Natural killer cell (primary cell): ENCODE results near the gene SPSB2. TPM values are rescaled to one million over a fixed set of nuclear protein-coding genes. Genes with fewer than 3 reads are reported as not detected.
A peak's percentile ranks its signal among the peaks of the same experiment; 100 is the strongest.

Experiments
- ATAC-seq, 3 donors: fragments of 150-1000 bp in 2 of 3; fragments of 200-7000 bp in 1 of 3; cut with Tn5 transposase; 1 replicate in 1 of 3; 2 replicates in 2 of 3; pipeline ENCODE4 v1.10.0; 2021; ENCODE audit warnings: mild to moderate bottlenecking in 2 of 3, moderate library complexity in 2 of 3
- DNase-seq, 2 donors: peaks; one replicate each; pipeline versions ENCODE4 v3.0.0 to v3.0.0-alpha.2; 2013 to 2021; ENCODE audit warnings: mixed read lengths in 1 of 2
- H3K27ac ChIP-seq: one replicate; pipeline ENCODE4 v1.5.1; 2013; ENCODE audit warnings: mild to moderate bottlenecking, low read length
- H3K27me3 ChIP-seq: one replicate; pipeline ENCODE4 v1.6.1; 2013; ENCODE audit warnings: low read length; ENCODE audit not compliant: control insufficient read depth, insufficient read depth
- H3K36me3 ChIP-seq: one replicate; pipeline ENCODE4 v1.6.1; 2013; ENCODE audit warnings: low read length; ENCODE audit not compliant: control insufficient read depth, insufficient read depth
- H3K4me1 ChIP-seq: one replicate; pipeline ENCODE4 v1.6.1; 2013; ENCODE audit warnings: low read length; ENCODE audit not compliant: control insufficient read depth, insufficient read depth
- H3K4me3 ChIP-seq: one replicate; pipeline ENCODE4 v1.5.1; 2013; ENCODE audit warnings: low read length
- H3K9me3 ChIP-seq: one replicate; pipeline ENCODE4 v1.6.1; 2013; ENCODE audit warnings: low read length; ENCODE audit not compliant: control insufficient read depth, insufficient read depth
- H3K27ac Mint-ChIP-seq, 2 donors: one replicate each; pipeline ENCODE4 v1.8.0; 2022; ENCODE audit warnings: mild to moderate bottlenecking in 2 of 2, mixed read lengths in 2 of 2, moderate library complexity in 1 of 2
- H3K27me3 Mint-ChIP-seq, 2 donors: one replicate each; pipeline ENCODE4 v1.8.0; 2022; ENCODE audit warnings: low read depth in 2 of 2, mixed read lengths in 2 of 2
- H3K36me3 Mint-ChIP-seq: one replicate; pipeline ENCODE4 v1.8.0; 2022; ENCODE audit warnings: mixed read lengths
- H3K4me1 Mint-ChIP-seq, 2 donors: one replicate each; pipeline ENCODE4 v1.8.0; 2022; ENCODE audit warnings: mixed read lengths in 2 of 2
- H3K4me3 Mint-ChIP-seq: one replicate; pipeline ENCODE4 v1.8.0; 2022; ENCODE audit warnings: mild to moderate bottlenecking, moderate library complexity, mixed read lengths
- H3K9me3 Mint-ChIP-seq, 2 donors: one replicate each; pipeline ENCODE4 v1.8.0; 2022; ENCODE audit warnings: mixed read lengths in 2 of 2
- WGBS: methylation state at CpG from one replicate; pipeline ENCODE4 v1.1.7; 2013; ENCODE audit warnings: missing lambda C conversion rate; ENCODE audit not compliant: insufficient coverage; 5-methylcytosine and 5-hydroxymethylcytosine counted together
- intact Hi-C: fragments of 100-400 bp; cut with micrococcal nuclease; formaldehyde crosslinking; loops from one replicate; pipeline ENCODE4 v1.14.2; 2022
- total RNA-seq, 4 donors: library from RNA; stranded (reverse); fragments of 120-200 nt in 1 of 4; gene quantifications; one replicate each; pipeline versions ENCODE4 v1.2.3 to v1.2.4, GENCODE V29; 2013 to 2022
- TF ChIP-seq, protein P1 (sequence below): fragments of 200-600 bp; IDR thresholded peaks from one replicate; pipeline ENCODE4 v1.8.0; 2022; ENCODE audit warnings: antibody characterized with exemption

The SPSB2 gene
- total RNA-seq, 3 donors from 2014 or later (not counting 1 experiment from before 2014, with no cell fraction given), result 8.1 to 19.1 (median 8.4) TPM

DNA sequence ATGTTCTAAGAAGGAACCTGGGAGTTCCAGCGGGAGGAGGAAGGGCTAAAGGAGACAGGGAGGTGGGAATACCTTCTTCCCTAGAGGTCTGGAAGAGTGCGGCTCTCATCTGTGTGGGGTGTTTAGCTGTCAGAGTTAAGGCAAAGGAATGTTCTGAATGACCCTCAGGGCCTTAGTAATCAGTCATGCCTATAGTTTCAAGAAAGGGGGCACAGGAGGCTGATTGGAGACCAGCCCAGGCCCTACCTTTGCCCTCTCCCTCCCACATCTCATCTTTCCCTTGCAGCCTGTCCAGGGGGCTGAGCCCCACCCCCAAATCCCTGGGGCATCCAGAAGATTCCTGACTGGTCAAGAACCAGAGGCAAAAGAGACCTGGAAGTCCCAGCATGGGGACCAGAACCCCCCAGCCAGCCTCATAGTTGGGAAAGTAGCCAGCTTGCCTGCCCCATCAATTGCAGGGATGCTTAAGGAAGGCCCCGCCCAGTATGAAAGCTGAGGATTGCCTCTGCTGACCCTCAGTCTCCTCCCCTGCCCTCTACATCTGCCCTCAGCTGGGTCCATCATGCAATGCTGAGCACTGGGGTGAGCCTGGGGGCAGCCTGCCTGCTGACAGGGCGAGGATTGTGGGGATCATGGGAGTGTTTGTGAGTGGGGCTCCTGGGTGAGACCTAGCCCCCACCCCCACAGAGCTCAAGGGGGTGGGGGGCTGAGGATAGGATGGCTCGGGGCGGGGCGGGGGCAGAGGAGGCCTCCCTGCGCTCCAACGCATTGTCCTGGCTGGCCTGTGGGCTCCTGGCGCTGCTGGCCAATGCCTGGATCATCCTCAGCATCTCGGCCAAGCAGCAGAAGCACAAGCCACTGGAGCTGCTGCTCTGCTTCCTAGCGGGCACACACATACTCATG, 49.7 kb downstream of the SPSB2 start:
- Mint-ChIP-seq H3K9me3 (no peaks in the 10 kb centered on the region), H3K4me3 (no peak overlapping the region), H3K27me3 (peaks cover 50 to 62% of the 10 kb centered on the region in 2 donors), H3K27ac (no peak overlapping the region), H3K36me3 (no peaks in the 10 kb centered on the region), H3K4me1 (peaks cover 11 to 28% of the 10 kb centered on the region in 2 donors)
- no peaks in the 10 kb centered on the region for H3K36me3 ChIP-seq
- DNase-seq (no peak), ATAC-seq (no peak)
- H3K9me3 ChIP-seq, result no peaks in the 10 kb centered on the region
- TF ChIP-seq, protein P1, sequence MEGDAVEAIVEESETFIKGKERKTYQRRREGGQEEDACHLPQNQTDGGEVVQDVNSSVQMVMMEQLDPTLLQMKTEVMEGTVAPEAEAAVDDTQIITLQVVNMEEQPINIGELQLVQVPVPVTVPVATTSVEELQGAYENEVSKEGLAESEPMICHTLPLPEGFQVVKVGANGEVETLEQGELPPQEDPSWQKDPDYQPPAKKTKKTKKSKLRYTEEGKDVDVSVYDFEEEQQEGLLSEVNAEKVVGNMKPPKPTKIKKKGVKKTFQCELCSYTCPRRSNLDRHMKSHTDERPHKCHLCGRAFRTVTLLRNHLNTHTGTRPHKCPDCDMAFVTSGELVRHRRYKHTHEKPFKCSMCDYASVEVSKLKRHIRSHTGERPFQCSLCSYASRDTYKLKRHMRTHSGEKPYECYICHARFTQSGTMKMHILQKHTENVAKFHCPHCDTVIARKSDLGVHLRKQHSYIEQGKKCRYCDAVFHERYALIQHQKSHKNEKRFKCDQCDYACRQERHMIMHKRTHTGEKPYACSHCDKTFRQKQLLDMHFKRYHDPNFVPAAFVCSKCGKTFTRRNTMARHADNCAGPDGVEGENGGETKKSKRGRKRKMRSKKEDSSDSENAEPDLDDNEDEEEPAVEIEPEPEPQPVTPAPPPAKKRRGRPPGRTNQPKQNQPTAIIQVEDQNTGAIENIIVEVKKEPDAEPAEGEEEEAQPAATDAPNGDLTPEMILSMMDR, result no peak
- H3K4me1 ChIP-seq, result peaks cover 20% of the 10 kb centered on the region
- H3K27ac ChIP-seq, result no peak overlapping the region
- WGBS, result 82% methylated on average over 12 of the region's 12 CpGs
- H3K4me3 ChIP-seq, result no peak overlapping the region
- intact Hi-C loops, result no loop called here
- H3K27me3 ChIP-seq, result peaks cover 40% of the 10 kb centered on the region

DNA sequence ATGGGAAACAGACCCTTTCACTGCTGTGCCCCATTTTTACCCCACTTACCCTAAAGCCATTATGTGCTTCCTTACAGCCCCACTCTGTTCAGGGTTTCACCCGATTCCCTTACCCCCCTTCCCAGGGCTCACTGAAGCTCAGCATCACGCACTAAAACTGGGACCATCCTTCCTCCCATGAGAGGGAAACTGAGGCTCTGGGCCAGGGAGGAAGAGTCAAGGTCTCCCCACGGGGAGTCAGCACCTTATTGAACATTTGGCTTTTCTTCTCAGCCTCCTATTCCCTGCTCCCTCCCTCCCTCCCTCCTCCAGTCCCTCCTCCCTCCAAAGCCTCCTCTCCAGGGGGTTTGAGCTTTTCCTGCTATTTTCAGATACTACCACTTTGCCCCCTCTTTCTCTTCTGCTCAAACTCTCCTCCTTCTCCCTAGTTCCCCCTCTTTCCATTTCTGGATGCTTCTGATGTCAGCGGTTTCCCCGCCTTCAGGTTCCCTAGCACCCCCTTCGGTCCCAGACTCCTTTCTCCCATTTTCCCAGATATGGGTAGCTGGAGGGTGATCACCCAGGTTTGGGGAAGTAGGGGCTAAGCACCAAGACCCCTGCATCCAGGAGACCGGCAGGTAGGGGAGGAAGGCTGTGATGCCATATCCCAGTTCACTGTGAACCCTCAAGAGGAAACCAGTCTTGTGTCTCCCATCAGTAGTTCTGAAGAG, 50.5 kb downstream of the SPSB2 start:
- Histone ChIP-seq H3K9me3 (no peaks in the 10 kb centered on the region), H3K27ac (no peak overlapping the region), H3K36me3 (no peaks in the 10 kb centered on the region), H3K4me3 (no peak overlapping the region), H3K27me3 (peaks cover 36% of the 10 kb centered on the region), H3K4me1 (peaks cover 14% of the 10 kb centered on the region)
- Mint-ChIP-seq H3K9me3 (no peaks in the 10 kb centered on the region), H3K27ac (no peak overlapping the region), H3K36me3 (no peaks in the 10 kb centered on the region), H3K4me1 (peaks cover 5 to 21% of the 10 kb centered on the region in 2 donors), H3K4me3 (no peak overlapping the region), H3K27me3 (peaks cover 44 to 61% of the 10 kb centered on the region in 2 donors)
- WGBS, result 77% methylated on average over 5 of the region's 7 CpGs
- ATAC-seq (no peak), DNase-seq (no peak)
- intact Hi-C loops, result no loop called here
- TF ChIP-seq, protein P1, result no peak

DNA sequence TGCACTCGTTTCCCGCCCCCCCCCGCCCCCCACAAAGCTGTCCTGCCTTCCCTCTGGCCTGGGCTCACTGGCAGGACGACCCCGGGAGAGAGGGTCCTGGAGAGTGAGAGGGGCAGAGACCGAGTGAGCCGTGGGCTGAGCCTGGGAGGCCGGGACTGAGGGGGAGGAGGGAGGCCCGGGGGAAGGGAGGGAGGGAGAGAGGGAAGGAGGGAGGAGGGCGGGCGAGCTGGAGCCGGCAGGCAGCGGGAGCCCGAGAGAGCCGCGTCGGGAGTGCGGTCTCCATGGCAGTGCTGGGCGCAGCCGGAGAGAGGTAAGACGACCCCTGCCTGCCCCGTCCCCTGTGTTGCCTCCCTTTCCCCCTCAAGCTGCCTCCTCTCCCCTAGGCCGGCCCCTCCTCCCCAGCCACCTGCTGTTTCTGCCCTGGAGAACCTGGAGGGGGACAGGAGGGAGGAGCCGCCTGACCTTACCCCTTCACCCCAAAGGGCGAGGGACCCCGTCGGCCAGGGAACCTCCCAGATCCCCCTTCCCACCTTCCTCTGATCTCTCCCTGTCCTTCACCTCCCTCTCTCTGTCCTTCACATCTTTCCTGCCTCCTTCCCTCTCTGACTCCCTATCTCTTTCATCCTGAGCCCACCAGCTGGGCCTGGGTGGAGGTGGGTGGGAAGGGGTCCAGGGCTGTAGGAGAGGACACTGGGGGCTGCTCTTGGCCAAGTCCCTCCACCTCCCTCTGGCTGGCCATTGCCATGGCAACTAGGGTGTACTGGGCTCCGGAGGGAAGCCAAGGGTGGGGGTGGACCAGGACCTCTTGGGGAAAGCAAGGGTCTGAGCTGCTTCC, 51.3 kb downstream of the SPSB2 start, which contains the start of gene GPR162:
TSS of gene GPR162 (plus strand) at position 231 of the 835 bp plus-strand sequence. CDS start 2,078 bp downstream, outside the sequence.
- intact Hi-C loops, result no loop called here
- peak within 1 kb of the TSS; percentile 39 for H3K4me3 Mint-ChIP-seq
- peaks cover 0 to 15% of the 10 kb centered on the region in 2 donors for H3K4me1 Mint-ChIP-seq
- peak in 1 of 2 donors; percentile 33 for DNase-seq
- H3K36me3 Mint-ChIP-seq, result no peaks in the 10 kb centered on the region
- Histone ChIP-seq H3K4me1 (peaks cover 14% of the 10 kb centered on the region), H3K36me3 (no peaks in the 10 kb centered on the region), H3K27me3 (peaks cover 28% of the 10 kb centered on the region), H3K4me3 (no peak within 1 kb of the TSS), H3K9me3 (no peaks in the 10 kb centered on the region), H3K27ac (no peak within 1 kb of the TSS)
- H3K27me3 Mint-ChIP-seq, result peaks cover 36 to 54% of the 10 kb centered on the region in 2 donors
- TF ChIP-seq, protein P1, result no peak
- H3K27ac Mint-ChIP-seq, result no peak within 1 kb of the TSS
- no peaks in the 10 kb centered on the region for H3K9me3 Mint-ChIP-seq
- 2% methylated on average over 25 of the region's 28 CpGs for WGBS
- ATAC-seq, result no peak

Other genes starting within 250 kb of the SPSB2 start
- 10 to 100 TPM in 2 of 3 donors, 1 to 10 TPM in 1; 10.0 to 27.8 (median 17.3) TPM for gene LPAR5, start 237.3 kb downstream of the SPSB2 start, total RNA-seq
- gene ACRBP, start 225.9 kb downstream of the SPSB2 start, total RNA-seq, result 10 to 100 TPM in 1 of 3 donors, 1 to 10 TPM in 2; 2.1 to 12.2 (median 4.7) TPM
- gene ING4, start 210.2 kb downstream of the SPSB2 start, total RNA-seq, result 10 to 100 TPM; 29.9 to 40.9 (median 30.2) TPM
- 100 to 1,000 TPM in 2 of 3 donors, 10 to 100 TPM in 1; 95.1 to 101 (median 100) TPM for gene ZNF384, start 183.9 kb downstream of the SPSB2 start, total RNA-seq
- gene PIANP, start 172.5 kb downstream of the SPSB2 start, total RNA-seq, result not detected
- gene COPS7A, start 149.3 kb downstream of the SPSB2 start, total RNA-seq, result 10 to 100 TPM; 23.5 to 29.8 (median 28.9) TPM
- 100 to 1,000 TPM; 114 to 117 (median 116) TPM for gene MLF2, start 120.2 kb downstream of the SPSB2 start, total RNA-seq
- 10 to 100 TPM in 1 of 3 donors, 1 to 10 TPM in 2; 2.3 to 33.2 (median 2.8) TPM for gene PTMS, start 106.9 kb downstream of the SPSB2 start, total RNA-seq
- 1 to 10 TPM in 1 of 3 donors, under 1 TPM in 2; 0.36 to 7.6 (median 0.78) TPM for gene LAG3, start 100.8 kb downstream of the SPSB2 start, total RNA-seq
- 10 to 100 TPM in 1 of 3 donors, 1 to 10 TPM in 2; 8.5 to 10.1 (median 9.8) TPM for gene CD4, start 83.8 kb downstream of the SPSB2 start, total RNA-seq
- gene GPR162, start 51.5 kb downstream of the SPSB2 start, total RNA-seq, result 1 to 10 TPM in 1 of 3 donors, under 1 TPM in 2; 0.39 to 2.1 (median 0.68) TPM
- gene P3H3, start 44.9 kb downstream of the SPSB2 start, total RNA-seq, result 1 to 10 TPM in 1 of 3 donors, under 1 TPM in 1, not detected in 1; 0.72 to 1.8 TPM
- not detected for gene GNB3, start 32.4 kb downstream of the SPSB2 start, total RNA-seq
- gene CDCA3, start 22.0 kb downstream of the SPSB2 start, total RNA-seq, result 1 to 10 TPM; 1.4 to 3.3 (median 1.4) TPM
- gene USP5, start 21.2 kb downstream of the SPSB2 start, total RNA-seq, result 10 to 100 TPM; 48.3 to 67.2 (median 57.2) TPM
- gene TPI1, start 5.8 kb downstream of the SPSB2 start, total RNA-seq, result 100 to 1,000 TPM; 167 to 196 (median 189) TPM
- gene LRRC23, start 31.5 kb upstream of the SPSB2 start, total RNA-seq, result 10 to 100 TPM in 1 of 3 donors, 1 to 10 TPM in 2; 8.1 to 16.8 (median 9.8) TPM
- gene ENO2, start 41.3 kb upstream of the SPSB2 start, total RNA-seq, result 10 to 100 TPM; 21.6 to 30.8 (median 23.1) TPM
- gene ATN1, start 54.7 kb upstream of the SPSB2 start, total RNA-seq, result 10 to 100 TPM; 29.3 to 34.0 (median 31.9) TPM
- gene RNU7-1, start 70.5 kb upstream of the SPSB2 start, total RNA-seq, result not detected
- 100 to 1,000 TPM; 125 to 157 (median 126) TPM for gene C12orf57, start 70.7 kb upstream of the SPSB2 start, total RNA-seq
- 100 to 1,000 TPM; 279 to 357 (median 312) TPM for gene PTPN6, start 78.1 kb upstream of the SPSB2 start, total RNA-seq
- 100 to 1,000 TPM; 123 to 133 (median 127) TPM for gene PHB2, start 97.4 kb upstream of the SPSB2 start, total RNA-seq
- 10 to 100 TPM; 22.1 to 30.4 (median 23.3) TPM for gene EMG1, start 97.6 kb upstream of the SPSB2 start, total RNA-seq
- 10 to 100 TPM; 45.6 to 54.3 (median 45.6) TPM for gene LPCAT3, start 145.2 kb upstream of the SPSB2 start, total RNA-seq
- 1 to 10 TPM; 1.6 to 1.9 (median 1.9) TPM for gene C1S, start 187.4 kb upstream of the SPSB2 start, total RNA-seq
- gene C1R, start 219.1 kb upstream of the SPSB2 start, total RNA-seq, result 1 to 10 TPM; 6.4 to 7.8 (median 6.6) TPM
- gene C1RL, start 235.9 kb upstream of the SPSB2 start, total RNA-seq, result 10 to 100 TPM; 29.1 to 35.5 (median 31.0) TPM